ENCODE results near the gene GRK4.

Gene GRK4

DNA sequence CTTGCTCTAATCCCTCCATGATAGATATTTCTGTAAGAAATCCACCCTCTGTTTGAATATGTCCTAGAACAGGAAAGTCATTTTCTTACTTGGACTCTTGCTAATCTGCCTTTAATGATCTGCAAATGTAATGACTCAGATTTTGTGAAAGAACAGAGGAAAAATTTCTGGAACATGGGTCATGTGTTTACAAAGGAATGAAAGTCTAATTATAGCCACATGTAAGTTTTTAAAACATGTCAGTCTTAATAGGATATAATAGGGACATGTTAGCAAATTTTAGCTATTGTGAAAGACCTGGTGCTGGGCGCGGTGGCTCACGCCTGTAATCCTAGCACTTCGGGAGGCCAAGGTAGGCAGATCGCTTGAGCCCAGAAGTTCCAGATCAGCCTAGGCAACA, 47.6 kb downstream of the GRK4 start (continued):
- TF ChIP-seq YY1 (tag by site-specific recombination; IDR thresholded peaks at IDR 0.05) (no peak), MYNN (tag by site-specific recombination; IDR thresholded peaks at IDR 0.05; ENCODE audit: borderline replicate concordance) (no peak), ZNF629 (tag by site-specific recombination; IDR thresholded peaks at IDR 0.05) (no peak), ZFP41 (tag by site-specific recombination; IDR thresholded peaks at IDR 0.05; ENCODE audit: borderline replicate concordance) (no peak), KLF16 (tag by site-specific recombination; IDR thresholded peaks at IDR 0.05) (no peak), ZBTB7A (tag by site-specific recombination; IDR thresholded peaks at IDR 0.05; ENCODE audit: low read depth) (no peak), HOXA7 (CRISPR knock-in tag; IDR thresholded peaks at IDR 0.05; ENCODE audit: borderline replicate concordance) (no peak), ZNF223 (tag by site-specific recombination; IDR thresholded peaks at IDR 0.05) (no peak), ZNF488 (tag by site-specific recombination; IDR thresholded peaks at IDR 0.05) (no peak), ZNF549 (tag by site-specific recombination; IDR thresholded peaks at IDR 0.05) (no peak), ZNF398 (tag by site-specific recombination; IDR thresholded peaks at IDR 0.05) (no peak), ZBTB6 (tag by site-specific recombination; IDR thresholded peaks at IDR 0.05) (no peak)

DNA sequence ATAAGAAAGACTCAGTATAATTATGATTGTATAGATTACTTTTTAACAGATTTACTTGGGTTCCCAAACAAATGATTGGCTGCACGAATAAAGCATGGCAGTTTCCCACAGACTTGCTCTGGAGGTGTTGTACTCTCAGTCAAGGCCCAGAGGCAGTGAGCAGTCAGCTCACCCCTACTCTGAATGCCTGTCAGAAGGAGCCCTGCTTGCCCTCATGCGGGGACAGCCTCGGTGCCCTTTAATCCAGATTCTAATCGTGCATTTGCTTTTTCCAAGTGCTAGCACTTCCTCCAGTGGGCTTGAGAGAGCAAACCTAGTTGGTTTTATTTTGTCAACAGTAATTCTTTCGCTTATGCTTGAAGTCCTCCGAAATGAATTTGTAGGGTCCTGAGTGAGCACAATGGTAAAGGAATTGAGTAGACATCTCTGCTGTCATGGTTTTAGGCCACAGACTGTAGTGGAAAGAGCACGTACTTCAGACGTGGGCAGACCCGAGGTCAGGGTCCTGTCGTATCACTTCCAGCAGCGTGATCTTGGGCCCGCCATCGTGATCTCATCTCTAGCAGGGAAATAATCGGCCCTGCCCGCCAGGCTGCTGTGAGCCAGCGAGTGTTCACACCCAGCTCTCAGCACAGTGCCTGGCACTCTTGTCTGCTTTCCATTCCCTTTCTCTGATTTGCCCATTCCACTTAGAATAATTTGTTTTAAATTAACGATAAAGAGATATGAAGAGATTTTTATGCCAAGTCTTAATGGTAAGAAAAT, 48.3 kb downstream of the GRK4 start:
- no peaks in the 10 kb centered on the region for H3K36me3 ChIP-seq (ENCODE audit: control insufficient read depth in 2 of 2, insufficient read depth in 1 of 2, low read length in 2 of 2)
- ChIA-PET POLR2A (no interaction called here), CTCF (no interaction called here)

More for the DNA sequence above, 48.3 kb downstream of the GRK4 start:
- Histone ChIP-seq H3K27ac (ENCODE audit: extremely low read depth, low read depth, low read length) (no peak overlapping the region), H3K4me3 (ENCODE audit: low read depth, low read length) (no peak overlapping the region), H3K4me1 (ENCODE audit: control insufficient read depth, insufficient read depth, low read length) (no peaks in the 10 kb centered on the region), H3K9me3 (ENCODE audit: control insufficient read depth, insufficient read depth, low read depth, low read length) (no peaks in the 10 kb centered on the region)
- no peak for TF ChIP-seq ZNF391 (tag by site-specific recombination; IDR thresholded peaks at IDR 0.05; ENCODE audit: borderline replicate concordance, low read depth)
- no peak for TF ChIP-seq ZNF175 (tag by site-specific recombination; IDR thresholded peaks at IDR 0.05)
- no peak for TF ChIP-seq ZNF416 (tag by site-specific recombination; IDR thresholded peaks at IDR 0.05)
- no peak for TF ChIP-seq ZNF140 (tag by site-specific recombination; IDR thresholded peaks at IDR 0.05)
- TF ChIP-seq ZNF132 (tag by site-specific recombination; IDR thresholded peaks at IDR 0.05; ENCODE audit: borderline replicate concordance): no peak
- no peak for TF ChIP-seq SCRT2 (tag by site-specific recombination; IDR thresholded peaks at IDR 0.05)
- TF ChIP-seq, protein P1, sequence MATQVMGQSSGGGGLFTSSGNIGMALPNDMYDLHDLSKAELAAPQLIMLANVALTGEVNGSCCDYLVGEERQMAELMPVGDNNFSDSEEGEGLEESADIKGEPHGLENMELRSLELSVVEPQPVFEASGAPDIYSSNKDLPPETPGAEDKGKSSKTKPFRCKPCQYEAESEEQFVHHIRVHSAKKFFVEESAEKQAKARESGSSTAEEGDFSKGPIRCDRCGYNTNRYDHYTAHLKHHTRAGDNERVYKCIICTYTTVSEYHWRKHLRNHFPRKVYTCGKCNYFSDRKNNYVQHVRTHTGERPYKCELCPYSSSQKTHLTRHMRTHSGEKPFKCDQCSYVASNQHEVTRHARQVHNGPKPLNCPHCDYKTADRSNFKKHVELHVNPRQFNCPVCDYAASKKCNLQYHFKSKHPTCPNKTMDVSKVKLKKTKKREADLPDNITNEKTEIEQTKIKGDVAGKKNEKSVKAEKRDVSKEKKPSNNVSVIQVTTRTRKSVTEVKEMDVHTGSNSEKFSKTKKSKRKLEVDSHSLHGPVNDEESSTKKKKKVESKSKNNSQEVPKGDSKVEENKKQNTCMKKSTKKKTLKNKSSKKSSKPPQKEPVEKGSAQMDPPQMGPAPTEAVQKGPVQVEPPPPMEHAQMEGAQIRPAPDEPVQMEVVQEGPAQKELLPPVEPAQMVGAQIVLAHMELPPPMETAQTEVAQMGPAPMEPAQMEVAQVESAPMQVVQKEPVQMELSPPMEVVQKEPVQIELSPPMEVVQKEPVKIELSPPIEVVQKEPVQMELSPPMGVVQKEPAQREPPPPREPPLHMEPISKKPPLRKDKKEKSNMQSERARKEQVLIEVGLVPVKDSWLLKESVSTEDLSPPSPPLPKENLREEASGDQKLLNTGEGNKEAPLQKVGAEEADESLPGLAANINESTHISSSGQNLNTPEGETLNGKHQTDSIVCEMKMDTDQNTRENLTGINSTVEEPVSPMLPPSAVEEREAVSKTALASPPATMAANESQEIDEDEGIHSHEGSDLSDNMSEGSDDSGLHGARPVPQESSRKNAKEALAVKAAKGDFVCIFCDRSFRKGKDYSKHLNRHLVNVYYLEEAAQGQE (tag by site-specific recombination; IDR thresholded peaks at IDR 0.05): no peak
- TF ChIP-seq ZNF488 (tag by site-specific recombination; IDR thresholded peaks at IDR 0.05): no peak
- TF ChIP-seq ZNF366 (tag by site-specific recombination; conservative IDR thresholded peaks at IDR 0.05): no peak
- no peak for TF ChIP-seq MZF1 (tag by site-specific recombination; IDR thresholded peaks at IDR 0.05; ENCODE audit: borderline replicate concordance)
- no peak for TF ChIP-seq ZNF549 (tag by site-specific recombination; IDR thresholded peaks at IDR 0.05)
- TF ChIP-seq ZSCAN5A (tag by site-specific recombination; IDR thresholded peaks at IDR 0.05): no peak
- TF ChIP-seq ZBTB7A (tag by site-specific recombination; IDR thresholded peaks at IDR 0.05; ENCODE audit: low read depth): no peak
- no peak for TF ChIP-seq ZNF169 (tag by site-specific recombination; IDR thresholded peaks at IDR 0.05)
- TF ChIP-seq ZNF157 (tag by site-specific recombination; IDR thresholded peaks at IDR 0.05): no peak

All from HEK293 (cell line).